Hepatic stellate cell (primary cell): ENCODE results near the gene STX11.
A peak's percentile ranks its signal among the peaks of the same experiment; 100 is the strongest.
"Not testable (repeated sequence)": the region's sequence is repeated elsewhere in the genome, so short reads cannot be mapped to it uniquely, and the experiment has no call there.

ENCODE experiments used
- DNase-seq: peaks from one replicate; pipeline ENCODE4 v3.0.0; 2011; ENCODE audit warnings: low spot score

Gene STX11

GRCh38 chr6:144149894-144150709 lies at the start of gene STX11:
Gene STX11 (plus strand): TSS chr6:144150517. CDS start chr6:144186628, 36,111 bp downstream.
- peak; percentile 57 for DNase-seq

- no peak for DNase-seq
These were observed 47.2 kb upstream of the STX11 start for GRCh38 chr6:144103026-144103563.

GRCh38 chr6:144104488-144104887 lies 45.8 kb upstream of the STX11 start:
- DNase-seq: no peak

GRCh38 chr6:144104898-144105487 lies 45.3 kb upstream of the STX11 start:
- DNase-seq: peak; percentile 40

DNA sequence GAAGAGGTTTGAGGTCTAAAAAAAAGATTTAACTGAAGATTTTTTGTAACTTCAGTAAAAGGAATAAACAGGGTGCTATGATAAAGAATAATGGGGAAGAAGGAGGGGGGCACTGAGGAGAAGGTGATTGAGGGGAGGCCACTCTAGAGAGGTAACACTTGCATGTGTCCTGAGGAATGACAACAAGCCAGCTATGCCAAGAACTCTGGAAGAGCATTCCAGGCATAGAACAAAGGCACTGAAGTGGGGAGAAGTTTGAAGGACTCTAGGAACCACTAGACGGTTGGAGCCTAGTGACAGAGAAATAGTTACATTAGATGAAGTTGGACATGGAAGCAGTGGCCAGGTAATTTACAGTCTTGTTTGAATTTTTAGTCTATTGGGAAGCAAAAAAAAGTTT lies 44.1 kb upstream of the STX11 start:
- no peak for DNase-seq

DNA sequence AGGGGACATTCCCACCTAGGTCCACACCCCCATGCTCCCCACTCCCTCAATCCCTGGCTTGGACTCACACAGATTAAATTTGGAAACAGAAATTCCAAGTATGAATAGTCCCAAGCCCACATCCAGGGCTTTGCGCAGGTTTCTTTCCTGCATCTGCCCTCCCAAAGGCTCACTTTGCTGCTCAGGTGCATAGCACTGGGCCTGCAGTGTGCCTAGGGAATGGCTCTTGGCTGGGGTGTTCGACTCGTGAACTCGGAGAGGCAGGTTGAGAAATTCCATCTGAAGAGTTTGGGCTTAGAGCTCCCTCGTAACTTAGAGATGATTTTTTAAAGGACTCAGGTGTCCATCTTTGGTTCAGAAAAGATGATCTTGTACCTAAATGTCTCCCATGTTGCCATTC lies 40.1 kb upstream of the STX11 start:
- DNase-seq: no peak

- DNase-seq: no peak
These were observed 37.0 kb upstream of the STX11 start for GRCh38 chr6:144113366-144113765.

DNA sequence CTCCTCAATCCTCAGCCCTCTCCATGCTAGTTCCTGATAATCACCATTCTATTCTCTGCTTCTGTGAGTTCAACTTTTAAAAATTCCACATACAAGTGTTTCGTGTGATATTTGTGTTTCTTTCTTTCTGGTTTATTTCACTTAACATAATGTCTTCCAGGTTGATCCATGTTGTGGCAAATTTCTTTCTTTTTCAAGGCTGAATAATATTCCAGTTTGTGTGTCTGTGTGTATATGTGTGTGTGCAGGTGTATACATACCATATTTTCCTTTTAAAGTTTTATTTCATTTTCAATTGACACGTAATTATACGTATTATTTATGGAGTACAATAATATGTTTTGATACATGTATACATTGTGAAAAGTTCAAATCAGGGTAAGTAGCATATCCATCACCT lies 35.1 kb upstream of the STX11 start:
- DNase-seq: no peak

DNA sequence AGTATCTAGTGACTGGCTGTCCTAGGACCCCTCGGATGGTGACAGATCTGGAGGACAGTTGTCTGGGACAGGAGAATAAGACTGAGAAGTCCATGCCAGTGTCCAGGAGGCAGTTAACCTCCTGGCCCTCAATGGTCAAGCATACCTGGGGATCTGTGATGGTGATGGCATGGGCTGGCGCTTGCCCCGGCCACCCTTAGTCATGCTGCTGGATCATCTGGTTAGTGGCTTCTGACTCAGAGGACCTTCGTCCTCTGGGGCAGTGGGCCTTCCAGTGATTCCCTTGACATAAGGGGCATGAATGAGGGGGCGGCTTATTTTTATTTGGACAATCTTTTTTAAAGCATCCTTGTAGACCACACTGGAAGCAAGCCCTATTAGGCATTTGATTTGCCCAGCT lies 30.9 kb upstream of the STX11 start:
- no peak for DNase-seq

DNA sequence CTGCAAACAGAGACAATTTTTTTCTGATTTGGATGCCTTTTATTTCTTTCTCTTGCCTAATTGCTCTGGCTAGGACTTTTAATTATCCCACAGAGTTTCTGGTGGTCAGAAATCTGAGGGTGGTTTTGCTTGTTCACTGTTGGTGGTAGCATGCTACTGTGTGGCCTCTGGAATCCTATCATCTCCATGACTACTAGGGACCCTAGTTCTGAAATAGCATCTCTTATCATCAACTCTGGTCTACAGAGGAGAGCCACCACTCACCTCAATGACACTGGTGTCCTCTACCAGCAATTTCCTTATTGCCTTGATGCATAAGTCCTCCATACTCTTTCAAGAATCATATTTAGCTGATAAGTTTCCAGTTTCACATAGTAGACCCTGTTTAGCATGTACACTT lies 27.5 kb upstream of the STX11 start:
- DNase-seq: no peak

DNA sequence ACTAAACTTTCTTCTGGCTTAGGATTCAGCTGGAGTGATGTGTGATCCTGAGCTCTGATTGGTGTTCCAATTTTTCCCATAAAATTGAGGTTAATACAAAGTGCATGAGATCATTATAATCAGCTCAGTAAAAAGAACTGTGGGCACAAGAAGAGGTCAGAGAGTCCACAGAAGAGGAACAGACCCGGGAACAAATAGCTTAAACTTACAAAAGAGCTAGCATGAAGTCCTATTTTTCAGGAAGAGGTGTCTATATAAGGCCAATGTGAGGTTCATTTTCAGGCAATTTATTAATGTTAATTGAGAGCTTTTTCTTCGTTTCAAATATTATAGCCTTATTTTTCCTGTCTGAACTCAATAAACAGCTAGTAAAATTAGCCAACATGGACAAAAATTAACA lies 26.9 kb upstream of the STX11 start:
- no peak for DNase-seq

DNA sequence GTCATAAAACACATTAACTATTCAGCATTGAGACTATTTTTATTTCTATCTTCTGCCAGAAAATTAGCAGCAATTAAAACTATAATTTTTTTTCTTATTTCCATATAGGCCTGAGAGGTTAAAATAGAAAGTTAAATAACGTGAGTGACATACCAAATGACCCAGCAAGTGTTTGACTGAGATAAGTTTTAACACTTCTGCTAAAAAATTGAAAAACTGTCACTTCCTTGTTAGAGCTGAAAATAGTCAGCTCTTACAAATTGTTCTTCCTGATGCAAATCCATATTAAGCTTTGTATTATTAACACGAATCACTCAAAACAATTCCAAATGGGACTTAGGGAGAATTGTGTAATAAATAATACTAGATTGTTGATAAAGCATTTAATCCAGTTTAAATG lies 26.5 kb upstream of the STX11 start:
- no peak for DNase-seq

GRCh38 chr6:144127097-144127496 lies 23.2 kb upstream of the STX11 start:
- DNase-seq: no peak

DNA sequence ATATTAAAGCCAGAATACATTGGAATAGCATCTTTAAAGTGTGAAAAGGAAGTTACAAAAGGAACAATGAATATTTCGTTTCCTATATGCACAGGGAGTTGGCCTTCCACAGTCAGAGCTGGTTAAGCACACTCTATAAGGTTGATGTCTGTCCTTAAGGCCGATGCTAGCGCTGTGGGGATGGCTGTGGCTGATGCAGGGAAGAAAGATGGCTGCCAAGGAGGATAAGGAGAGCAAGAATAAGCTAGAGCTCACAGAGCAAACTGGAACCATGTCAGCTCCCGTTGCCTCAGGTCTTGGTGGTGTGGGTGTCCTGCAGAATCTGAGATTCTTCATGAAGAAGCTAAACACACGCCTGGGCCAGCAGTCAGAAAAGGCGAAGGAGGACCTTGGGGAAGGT lies 20.8 kb upstream of the STX11 start:
- no peak for DNase-seq

DNA sequence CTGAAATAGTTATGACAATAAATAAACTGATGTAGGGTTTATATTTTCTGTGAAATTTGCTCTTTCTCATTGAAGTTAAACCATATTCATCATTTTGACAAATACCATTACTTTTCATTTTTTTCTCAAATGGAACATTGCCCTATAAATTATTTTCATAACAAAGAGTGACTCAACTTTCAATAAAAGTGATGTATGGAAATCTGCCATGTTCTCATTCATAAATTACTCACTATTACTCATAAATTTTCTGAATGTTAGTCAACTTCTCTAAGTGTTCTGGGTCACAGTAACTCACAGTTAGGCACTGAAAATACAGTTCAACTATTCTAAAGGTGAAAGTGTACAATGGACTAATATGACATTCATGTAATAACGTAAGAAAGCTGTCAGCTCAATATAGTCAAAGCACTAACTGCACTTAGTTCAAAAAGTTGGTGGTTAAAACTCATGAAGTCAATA lies 19.0 kb upstream of the STX11 start:
- DNase-seq: peak; percentile 26

GRCh38 chr6:144132167-144132690 lies 18.1 kb upstream of the STX11 start:
- not testable (repeated sequence) for DNase-seq

GRCh38 chr6:144133225-144133821 lies 17.0 kb upstream of the STX11 start:
- DNase-seq: no peak

DNA sequence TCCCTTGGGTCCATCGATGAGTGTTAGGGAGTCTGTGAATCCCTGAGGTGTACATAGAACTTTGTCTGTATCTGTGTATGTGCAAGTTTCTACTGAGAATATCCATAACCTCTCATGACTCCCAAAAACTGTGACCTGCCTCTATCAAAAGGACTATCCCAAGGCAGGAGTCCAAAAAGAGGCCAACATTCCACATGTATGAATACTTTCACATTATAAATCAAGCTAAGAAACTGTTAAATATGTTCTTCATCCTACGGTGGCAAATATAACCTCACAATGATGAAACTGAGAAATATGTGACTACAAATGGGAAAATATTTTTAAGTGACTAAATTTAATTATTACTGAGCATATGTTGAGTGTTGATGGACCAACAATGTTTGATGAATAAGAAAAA lies 16.1 kb upstream of the STX11 start:
- no peak for DNase-seq

GRCh38 chr6:144134737-144135136 lies 15.6 kb upstream of the STX11 start:
- no peak for DNase-seq

DNA sequence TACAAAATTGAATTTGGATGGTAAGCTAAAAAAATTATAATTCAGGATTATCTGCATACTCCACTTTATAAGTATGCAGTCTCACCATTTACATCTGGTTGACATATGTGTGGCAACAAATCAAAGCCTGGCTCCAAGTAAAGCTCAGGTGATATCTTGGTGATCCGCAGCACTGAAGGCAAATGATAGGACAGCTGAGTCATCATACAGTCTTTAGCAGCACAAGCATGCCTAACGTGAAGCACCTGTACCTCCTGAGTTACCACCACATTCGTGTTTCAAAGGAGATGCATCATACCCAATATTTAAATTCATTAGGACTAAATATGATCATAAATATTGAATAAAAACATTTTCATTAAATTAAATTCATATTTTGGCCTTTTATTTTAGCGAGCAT lies 11.8 kb upstream of the STX11 start:
- no peak for DNase-seq

- no peak for DNase-seq
These were observed 10.5 kb upstream of the STX11 start for GRCh38 chr6:144139817-144140216.

DNA sequence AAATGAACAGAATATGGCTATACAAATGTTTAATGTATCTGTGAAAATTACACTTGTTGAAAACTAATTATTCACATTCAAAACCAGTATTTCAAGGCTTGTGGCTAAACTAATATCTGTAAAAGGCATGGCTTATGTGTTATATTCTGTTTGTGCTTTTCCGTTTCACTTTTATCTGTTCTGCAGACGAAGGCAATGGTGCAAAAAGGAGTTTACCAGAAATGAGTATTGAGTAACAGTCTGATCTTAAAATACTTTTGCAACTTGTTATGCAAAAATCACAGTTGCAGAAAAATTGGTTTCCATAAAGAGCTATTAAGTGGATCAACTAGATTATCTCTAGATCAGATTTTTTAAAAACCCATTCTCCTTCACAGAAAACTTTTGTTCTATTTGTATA lies 9.4 kb upstream of the STX11 start:
- DNase-seq: no peak

GRCh38 chr6:144141470-144141869 lies 8.8 kb upstream of the STX11 start:
- DNase-seq: no peak
